ENCODE results near the gene PTH1R.
A peak's percentile ranks its signal among the peaks of the same experiment; 100 is the strongest.

Gene PTH1R

GRCh38 chr3:46884427-46884826, 6.9 kb downstream of the PTH1R start:
- DNase-seq = no peak

DNA sequence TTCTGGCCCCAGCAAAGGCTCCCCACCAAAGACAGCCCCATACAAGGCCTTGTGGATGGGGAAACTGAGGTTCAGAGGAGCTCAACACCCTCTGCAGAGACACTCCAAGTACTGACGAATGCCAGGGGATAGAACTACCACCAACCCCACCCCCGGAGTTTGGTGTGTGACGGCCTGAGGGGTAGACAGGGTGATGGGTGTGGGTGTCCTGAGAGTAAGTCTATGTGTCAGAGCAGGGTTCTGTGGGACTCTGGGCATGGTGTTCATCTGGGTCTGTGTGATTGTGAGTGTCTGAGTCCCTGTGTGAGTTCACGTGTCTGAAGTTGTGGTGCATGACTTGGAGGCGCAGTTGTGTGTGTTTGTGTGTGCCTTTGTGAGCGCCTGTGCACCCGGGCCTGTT, 7.4 kb downstream of the PTH1R start:
- DNase-seq = no peak

DNA sequence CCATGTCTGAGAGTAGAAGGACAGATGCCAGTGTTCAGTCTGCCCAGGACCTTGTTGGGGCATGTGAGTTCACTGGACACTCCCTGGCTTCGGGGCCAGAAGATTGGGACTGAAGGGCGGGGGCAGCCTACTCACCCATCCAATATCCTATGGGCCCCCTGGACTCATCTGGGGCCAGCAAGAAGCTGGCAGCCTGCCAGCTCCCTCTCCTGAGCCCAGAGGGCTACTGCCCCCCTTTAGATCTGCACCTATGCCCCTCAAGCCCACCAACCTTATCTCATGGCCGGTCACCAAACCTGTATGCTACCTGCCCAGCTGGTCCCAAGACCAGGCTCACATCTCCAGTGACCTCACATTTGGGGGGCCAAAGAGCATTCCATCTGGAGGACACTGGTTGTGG, 8.1 kb downstream of the PTH1R start:
- DNase-seq = no peak

DNA sequence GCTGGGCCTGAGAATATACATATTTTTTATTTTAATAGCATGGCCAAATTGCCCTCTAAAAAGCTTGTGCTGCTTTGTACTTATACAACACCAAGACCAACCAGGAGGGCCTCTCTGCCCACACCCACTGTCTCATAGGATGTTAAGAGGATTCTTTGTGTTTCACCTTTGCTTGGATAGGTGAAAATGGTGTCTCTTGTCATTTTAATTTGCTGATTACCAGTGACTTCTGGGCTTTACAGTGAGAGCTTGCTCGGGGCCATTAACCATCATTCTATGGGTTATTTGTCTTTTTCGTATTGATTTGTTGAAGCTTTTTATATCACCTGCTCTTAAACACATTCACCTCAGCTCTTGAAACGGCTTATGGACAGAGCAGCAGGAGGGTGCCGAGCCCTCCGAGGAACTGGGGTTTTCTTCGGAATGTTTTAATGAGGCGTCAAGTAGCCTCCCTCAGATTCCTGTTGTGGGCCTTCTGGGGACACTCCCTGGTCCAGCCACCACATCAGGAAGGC, 10.5 kb downstream of the PTH1R start:
- DNase-seq = no peak

GRCh38 chr3:46888705-46889104, 11.2 kb downstream of the PTH1R start:
- DNase-seq = no peak

GRCh38 chr3:46889381-46890110, 12.0 kb downstream of the PTH1R start:
- peak; percentile 6 for DNase-seq

GRCh38 chr3:46890132-46890531, 12.6 kb downstream of the PTH1R start:
- DNase-seq = no peak

- no peak for DNase-seq
Observed at GRCh38 chr3:46891132-46891531, 13.6 kb downstream of the PTH1R start.

GRCh38 chr3:46892285-46893145, 15.0 kb downstream of the PTH1R start:
- DNase-seq = no peak

DNA sequence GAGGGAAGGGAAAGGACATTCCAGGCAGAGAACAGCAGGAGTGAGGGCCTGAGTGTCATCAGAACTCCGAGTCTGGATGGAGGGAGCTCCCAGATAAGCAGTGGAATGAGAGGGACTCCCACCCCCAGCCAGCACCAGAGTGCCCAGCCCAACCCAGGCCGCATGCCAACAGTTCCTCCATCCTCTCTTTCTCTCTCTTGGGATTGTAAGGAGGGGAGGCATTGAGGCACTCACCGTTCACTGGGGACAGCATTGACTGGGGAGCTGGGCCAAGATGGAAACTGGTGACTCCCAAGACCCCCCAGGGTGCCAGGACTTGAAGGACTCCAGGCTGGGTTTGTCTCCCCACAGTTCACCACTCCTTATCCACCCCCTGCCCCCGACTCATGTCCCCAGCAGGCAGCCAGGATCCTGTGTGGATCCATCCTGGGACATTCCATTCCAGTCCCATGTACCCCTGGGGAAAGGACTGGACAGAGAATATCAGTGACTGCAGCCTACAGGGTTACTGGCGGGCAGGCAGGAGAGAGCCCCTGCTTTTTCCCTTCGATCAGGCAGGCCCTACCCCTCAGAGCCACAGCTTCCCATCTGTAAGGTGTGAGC, 15.7 kb downstream of the PTH1R start:
- no peak for DNase-seq

DNA sequence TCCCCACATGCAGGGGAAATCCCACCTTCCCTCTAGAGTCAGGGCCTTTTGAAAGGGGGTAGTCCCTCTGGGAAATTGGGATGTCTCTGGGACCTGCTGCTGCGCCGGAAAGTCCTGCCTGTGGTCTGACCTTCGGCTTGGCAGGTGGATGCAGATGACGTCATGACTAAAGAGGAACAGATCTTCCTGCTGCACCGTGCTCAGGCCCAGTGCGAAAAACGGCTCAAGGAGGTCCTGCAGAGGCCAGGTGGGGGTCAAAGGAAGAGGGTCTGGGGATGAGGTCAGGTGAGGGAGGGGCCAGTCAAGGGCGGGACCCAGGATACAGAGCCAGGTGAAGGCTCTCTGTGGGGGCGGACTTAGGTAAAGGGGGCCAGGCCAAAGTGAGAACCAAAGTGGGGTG, 16.2 kb downstream of the PTH1R start:
- DNase-seq = no peak

DNA sequence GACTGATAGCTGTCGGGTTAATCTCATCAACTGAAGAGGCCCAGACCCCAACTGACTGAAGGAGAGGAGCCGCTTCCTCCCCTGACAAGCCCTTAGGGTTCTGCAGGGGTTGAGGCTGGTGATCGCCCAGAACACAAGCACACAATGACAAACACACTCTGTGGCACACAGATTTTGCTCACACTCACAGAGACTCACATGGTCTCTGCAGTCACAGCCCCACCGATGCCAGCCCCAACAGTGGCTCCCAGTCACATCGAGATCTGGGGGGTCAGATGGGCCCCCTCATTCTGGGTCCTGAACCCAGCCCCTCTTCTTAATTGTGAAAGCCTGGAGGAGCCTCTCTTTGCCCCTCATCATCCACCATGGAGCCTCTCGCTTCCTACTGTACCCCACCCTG, 16.7 kb downstream of the PTH1R start:
- no peak for DNase-seq

DNA sequence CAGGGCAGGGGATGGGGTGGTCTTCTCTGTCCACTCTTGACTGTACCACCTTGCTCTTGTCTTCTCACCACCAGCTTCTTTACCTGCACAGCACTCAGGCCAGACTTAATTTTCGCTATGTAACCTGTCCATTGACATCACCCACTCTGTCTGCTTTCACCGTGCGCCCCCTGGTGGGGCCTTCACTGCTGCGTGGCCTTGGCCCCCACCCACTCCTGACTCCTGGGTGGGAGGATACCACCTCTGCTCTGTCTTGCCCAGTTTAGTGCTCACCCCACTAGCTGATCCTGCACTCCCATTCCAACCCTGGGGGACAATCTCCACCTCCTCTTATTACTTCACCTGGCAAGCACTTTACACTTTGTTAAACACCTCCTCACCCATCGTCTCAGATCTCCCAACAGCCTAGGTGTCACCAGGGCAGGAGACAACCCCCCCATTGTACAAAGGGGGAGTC, 17.7 kb downstream of the PTH1R start:
- peak; percentile 23 for DNase-seq

DNA sequence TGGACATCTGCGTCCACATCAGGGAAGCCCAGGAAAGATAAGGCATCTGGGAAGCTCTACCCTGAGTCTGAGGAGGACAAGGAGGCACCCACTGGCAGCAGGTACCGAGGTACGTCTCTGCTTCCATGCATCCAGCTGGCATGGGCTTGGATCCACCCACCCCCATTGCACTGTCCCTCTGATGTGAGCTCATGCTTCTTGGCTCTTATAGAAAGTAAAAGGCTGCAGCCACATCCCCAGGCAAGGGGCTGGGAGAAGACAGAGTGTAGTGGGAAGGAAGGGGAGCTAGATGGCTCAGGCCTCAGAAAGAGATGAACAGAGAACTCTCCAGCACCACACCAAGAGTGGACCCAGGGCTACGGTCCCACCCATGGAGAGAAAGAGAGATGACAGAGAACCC, 18.2 kb downstream of the PTH1R start:
- no peak for DNase-seq

DNA sequence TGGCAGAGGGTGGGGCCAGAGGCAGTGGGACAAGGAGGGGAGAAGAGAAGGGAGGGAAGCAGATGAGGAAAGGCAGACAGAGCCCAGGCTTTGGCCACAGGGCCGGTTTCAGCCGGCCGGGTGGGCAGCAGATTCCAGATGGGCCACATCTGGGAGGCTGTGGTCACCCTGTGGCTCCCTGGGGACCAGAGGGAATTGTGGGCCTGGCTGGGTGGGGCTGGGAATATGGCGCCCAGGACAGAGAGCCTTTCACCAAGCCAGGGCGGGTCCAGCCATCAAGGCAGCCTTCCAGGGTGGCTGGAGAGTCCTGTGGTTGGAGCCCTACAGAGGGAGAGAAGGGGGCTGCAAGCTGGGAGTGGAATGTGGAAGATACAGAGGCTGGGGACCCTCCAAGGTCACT, 18.9 kb downstream of the PTH1R start:
- no peak for DNase-seq

GRCh38 chr3:46897031-46897430, 19.5 kb downstream of the PTH1R start:
- DNase-seq = no peak

GRCh38 chr3:46897829-46898320, 20.4 kb downstream of the PTH1R start:
- no peak for DNase-seq

DNA sequence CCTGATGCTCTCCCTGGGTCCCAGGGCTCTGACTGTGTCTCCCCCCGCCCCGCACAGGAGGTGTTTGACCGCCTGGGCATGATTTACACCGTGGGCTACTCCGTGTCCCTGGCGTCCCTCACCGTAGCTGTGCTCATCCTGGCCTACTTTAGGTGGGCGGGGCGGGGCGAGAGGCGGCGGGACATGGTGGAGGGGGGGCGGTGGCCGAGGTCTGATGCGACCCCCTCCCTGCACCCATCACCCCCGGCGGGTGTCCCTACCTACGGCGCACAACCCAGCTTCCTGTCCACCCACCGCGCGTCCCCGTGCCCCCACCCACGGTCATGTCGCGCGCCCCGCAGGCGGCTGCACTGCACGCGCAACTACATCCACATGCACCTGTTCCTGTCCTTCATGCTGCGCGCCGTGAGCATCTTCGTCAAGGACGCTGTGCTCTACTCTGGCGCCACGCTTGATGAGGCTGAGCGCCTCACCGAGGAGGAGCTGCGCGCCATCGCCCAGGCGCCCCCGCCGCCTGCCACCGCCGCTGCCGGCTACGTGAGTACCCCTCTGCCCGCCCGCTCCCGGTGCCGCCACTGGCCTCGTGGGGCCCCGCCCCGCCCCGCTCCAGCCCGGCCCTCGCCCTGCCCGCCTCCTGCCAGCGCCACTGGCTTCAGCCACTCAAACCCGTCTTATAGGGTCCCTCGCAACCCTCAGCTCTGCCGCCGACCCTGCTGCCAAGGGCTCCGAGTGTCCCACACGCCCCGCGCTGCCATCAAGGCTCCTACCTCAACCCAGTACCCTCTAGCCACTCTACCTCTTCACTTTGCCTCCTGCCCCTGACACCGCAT, 21.0 kb downstream of the PTH1R start:
- no peak for DNase-seq

DNA sequence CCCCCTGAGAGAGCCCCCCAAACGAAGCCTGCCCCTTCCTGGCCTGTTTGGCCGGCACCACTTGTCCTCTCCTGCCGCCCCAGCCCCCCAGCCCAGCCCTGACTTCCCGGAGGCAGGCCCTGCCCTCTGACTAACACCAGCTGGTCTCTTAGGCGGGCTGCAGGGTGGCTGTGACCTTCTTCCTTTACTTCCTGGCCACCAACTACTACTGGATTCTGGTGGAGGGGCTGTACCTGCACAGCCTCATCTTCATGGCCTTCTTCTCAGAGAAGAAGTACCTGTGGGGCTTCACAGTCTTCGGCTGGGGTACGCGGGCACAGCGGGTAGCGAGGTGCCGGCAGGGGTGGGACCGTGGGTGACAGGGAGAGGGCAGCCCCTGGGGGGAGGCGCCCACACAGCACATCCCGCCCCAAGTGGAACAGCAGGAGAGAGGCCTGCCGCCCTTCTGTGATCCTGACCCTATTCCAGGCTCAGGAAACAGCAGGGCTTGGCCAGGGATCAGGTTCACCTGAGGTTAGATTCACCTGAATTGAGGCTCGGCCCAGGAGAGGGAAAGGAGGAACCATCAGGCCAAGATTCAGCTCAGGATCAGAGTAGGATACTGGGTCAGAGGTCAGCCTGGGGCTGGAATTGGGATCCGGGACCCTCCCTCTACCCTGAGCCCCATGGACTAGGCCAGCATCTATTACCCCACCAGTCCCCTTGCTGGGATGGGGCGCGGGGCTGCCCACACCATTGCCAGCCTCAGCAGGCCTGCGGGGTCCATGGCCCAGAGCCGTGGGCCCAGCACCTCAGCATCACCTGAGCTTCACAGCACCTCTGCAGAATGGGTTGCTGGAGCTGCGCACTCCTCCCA, 21.9 kb downstream of the PTH1R start:
- no peak for DNase-seq

GRCh38 chr3:46900007-46900292, 22.4 kb downstream of the PTH1R start:
- no peak for DNase-seq

GRCh38 chr3:46900356-46900755, 22.8 kb downstream of the PTH1R start:
- DNase-seq = no peak

DNA sequence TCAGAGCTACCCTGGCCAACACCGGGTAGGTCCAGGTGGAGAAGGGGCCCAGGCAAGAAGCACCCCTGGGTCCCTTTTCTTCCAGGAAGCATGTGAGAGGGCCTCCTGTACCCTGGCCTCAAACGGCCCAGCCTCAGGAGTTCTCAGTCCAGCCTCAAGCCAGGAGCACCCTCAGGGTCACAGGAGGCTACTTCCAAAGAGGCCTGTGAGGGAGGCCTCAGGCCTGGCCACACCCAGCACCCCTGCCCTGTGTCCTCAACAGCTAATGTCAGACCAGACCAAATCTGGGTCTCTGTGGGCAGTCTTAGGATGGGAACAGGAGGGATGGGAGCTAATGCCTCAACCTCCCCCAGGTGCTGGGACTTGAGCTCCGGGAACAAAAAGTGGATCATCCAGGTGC, 23.5 kb downstream of the PTH1R start:
- DNase-seq = no peak
